ENCODE measurements around the gene ECE1. TPM values are rescaled to one million over a fixed set of nuclear protein-coding genes. Genes with fewer than 3 reads are reported as not detected.

Gene ECE1
- total RNA-seq, 4 donors from 2014 or later = 55.9 to 149 (median 112) TPM

- Histone ChIP-seq H3K9me3 (no peaks in the 10 kb centered on the region), H3K27me3 (no peaks in the 10 kb centered on the region), H3K27ac (peak overlapping the region; percentile 57 to 85 (median 72)), H3K4me3 (peak overlapping the region in 1 of 4 donors; percentile 7), H3K36me3 (no peaks in the 10 kb centered on the region), H3K4me1 (peaks cover 29 to 77% (median 38%) of the 10 kb centered on the region in 4 donors)
- intact Hi-C loops (cut with DNase I; ENCODE audit: low total_unique reads) = no loop called here
- 64 to 93% methylated on average over 3 to 8 of the region's 9 CpGs for WGBS, 2 donors (ENCODE audit: low coverage in 1 of 2)
- no peak for DNase-seq
- TF ChIP-seq CTCF (IDR thresholded peaks at IDR 0.05) = no peak
- no peak for TF ChIP-seq POLR2AphosphoS5 (IDR thresholded peaks at IDR 0.05)
- no peak for TF ChIP-seq EP300 (IDR thresholded peaks at IDR 0.05; ENCODE audit: low read depth)
- no peak for TF ChIP-seq POLR2A (IDR thresholded peaks at IDR 0.05)
- in situ Hi-C loops (cut with MboI; ENCODE audit: low pct_ligation_motif_present in 1 of 4, low pct_unique_long_range_greater_than_20kb in 1 of 4, low sequenced_read_pairs in 3 of 4) = no loop called here
These were observed 2.8 kb upstream of the ECE1 start for GRCh38 chr1:21292984-21293536.

- H3K4me3 ChIP-seq = no peak overlapping the region
- intact Hi-C loops (cut with DNase I; ENCODE audit: low total_unique reads) = no loop called here
- no peaks in the 10 kb centered on the region for H3K9me3 ChIP-seq
- no peaks in the 10 kb centered on the region for H3K27me3 ChIP-seq
- no peak for DNase-seq
- H3K27ac ChIP-seq = peak overlapping the region; percentile 57 to 85 (median 72)
- peaks cover 29 to 77% (median 40%) of the 10 kb centered on the region in 4 donors for H3K4me1 ChIP-seq
- WGBS, 2 donors (ENCODE audit: low coverage in 1 of 2) = 58% methylated on average over 3 of the region's 3 CpGs; no CpG with 5 or more reads in 1 of the 2 donors
- TF ChIP-seq CTCF (IDR thresholded peaks at IDR 0.05) = no peak
- no peak for TF ChIP-seq POLR2A (IDR thresholded peaks at IDR 0.05)
- TF ChIP-seq POLR2AphosphoS5 (IDR thresholded peaks at IDR 0.05) = no peak
- no peak for TF ChIP-seq EP300 (IDR thresholded peaks at IDR 0.05; ENCODE audit: low read depth)
- in situ Hi-C loops (cut with MboI; ENCODE audit: low pct_ligation_motif_present in 1 of 4, low pct_unique_long_range_greater_than_20kb in 1 of 4, low sequenced_read_pairs in 3 of 4) = no loop called here
- H3K36me3 ChIP-seq = no peaks in the 10 kb centered on the region
These were observed 2.3 kb upstream of the ECE1 start for GRCh38 chr1:21292503-21292983.

- no peaks in the 10 kb centered on the region for H3K9me3 ChIP-seq
- TF ChIP-seq EP300 (IDR thresholded peaks at IDR 0.05; ENCODE audit: low read depth) (no peak), POLR2AphosphoS5 (IDR thresholded peaks at IDR 0.05) (no peak), CTCF (IDR thresholded peaks at IDR 0.05) (no peak), POLR2A (IDR thresholded peaks at IDR 0.05) (no peak)
- H3K27ac ChIP-seq = peak overlapping the region; percentile 57 to 85 (median 72)
- H3K4me3 ChIP-seq = no peak overlapping the region
- intact Hi-C loops (cut with DNase I; ENCODE audit: low total_unique reads) (no loop called here), in situ Hi-C loops (cut with MboI; ENCODE audit: low pct_ligation_motif_present in 1 of 4, low pct_unique_long_range_greater_than_20kb in 1 of 4, low sequenced_read_pairs in 3 of 4) (no loop called here)
- H3K36me3 ChIP-seq = no peaks in the 10 kb centered on the region
- DNase-seq = no peak
- peaks cover 29 to 77% (median 40%) of the 10 kb centered on the region in 4 donors for H3K4me1 ChIP-seq
- 92 to 96% methylated on average over 7 of the region's 7 CpGs for WGBS, 2 donors (ENCODE audit: low coverage in 1 of 2)
- H3K27me3 ChIP-seq = no peaks in the 10 kb centered on the region
These were observed 1.7 kb upstream of the ECE1 start for GRCh38 chr1:21291964-21292363.

- Histone ChIP-seq H3K9me3 (no peaks in the 10 kb centered on the region), H3K36me3 (no peaks in the 10 kb centered on the region), H3K4me1 (peaks cover 29 to 76% (median 40%) of the 10 kb centered on the region in 4 donors), H3K27ac (peak overlapping the region; percentile 78 to 85 (median 80)), H3K27me3 (no peaks in the 10 kb centered on the region), H3K4me3 (no peak overlapping the region)
- WGBS, 2 donors (ENCODE audit: low coverage in 1 of 2) = 90 to 100% methylated on average over 3 to 8 of the region's 8 CpGs
- in situ Hi-C loops (cut with MboI; ENCODE audit: low pct_ligation_motif_present in 1 of 4, low pct_unique_long_range_greater_than_20kb in 1 of 4, low sequenced_read_pairs in 3 of 4) = no loop called here
- DNase-seq = no peak
- intact Hi-C loops (cut with DNase I; ENCODE audit: low total_unique reads) = no loop called here
- TF ChIP-seq POLR2A (IDR thresholded peaks at IDR 0.05) (no peak), EP300 (IDR thresholded peaks at IDR 0.05; ENCODE audit: low read depth) (no peak), CTCF (IDR thresholded peaks at IDR 0.05) (no peak), POLR2AphosphoS5 (IDR thresholded peaks at IDR 0.05) (no peak)
These were observed 921 bp upstream of the ECE1 start for GRCh38 chr1:21291184-21291583.

Data from transverse colon (tissue), 4 donors.